NCI-H748 treated with DMSO at 0.1 percent for 48 hours (cell line): ENCODE data around the gene CARD18.

Experiments
- DNase-seq: peaks from one replicate; lab custom pipeline; 2025; lab: John Stamatoyannopoulos, UW

The CARD18 gene

GRCh38 chr11:105139669-105140068, at the start of gene CARD18:
CARD18 (minus strand) TSS chr11:105139769; CDS start chr11:105139726, 43 bp downstream.
- DNase-seq: no peak

GRCh38 chr11:105183987-105184386, 44.4 kb upstream of the CARD18 start:
- no peak for DNase-seq

GRCh38 chr11:105183426-105183825, 43.9 kb upstream of the CARD18 start:
- DNase-seq: no peak

GRCh38 chr11:105181521-105181920, 42.0 kb upstream of the CARD18 start:
- DNase-seq: no peak

- no peak for DNase-seq
Observed at GRCh38 chr11:105181100-105181499, 41.5 kb upstream of the CARD18 start.

GRCh38 chr11:105179542-105180278, 40.1 kb upstream of the CARD18 start:
- DNase-seq: peak; percentile 38

GRCh38 chr11:105177658-105178057, 38.1 kb upstream of the CARD18 start:
- DNase-seq: no peak

- no peak for DNase-seq
Observed at GRCh38 chr11:105168457-105168856, 28.9 kb upstream of the CARD18 start.

- DNase-seq: no peak
Observed at GRCh38 chr11:105167244-105167643, 27.7 kb upstream of the CARD18 start.

GRCh38 chr11:105164208-105164607, 24.6 kb upstream of the CARD18 start:
- no peak for DNase-seq

GRCh38 chr11:105162506-105162905, 22.9 kb upstream of the CARD18 start:
- no peak for DNase-seq

- DNase-seq: no peak
Observed at GRCh38 chr11:105158436-105158835, 18.9 kb upstream of the CARD18 start.

GRCh38 chr11:105156720-105157119, 17.2 kb upstream of the CARD18 start:
- DNase-seq: no peak

GRCh38 chr11:105156231-105156630, 16.7 kb upstream of the CARD18 start:
- no peak for DNase-seq

- DNase-seq: no peak
Observed at GRCh38 chr11:105155679-105156078, 16.1 kb upstream of the CARD18 start.

- no peak for DNase-seq
Observed at GRCh38 chr11:105153392-105153791, 13.8 kb upstream of the CARD18 start.

GRCh38 chr11:105152560-105152959, 13.0 kb upstream of the CARD18 start:
- DNase-seq: no peak

GRCh38 chr11:105152021-105152512, 12.5 kb upstream of the CARD18 start:
- DNase-seq: no peak

- no peak for DNase-seq
Observed at GRCh38 chr11:105149477-105149876, 9.9 kb upstream of the CARD18 start.

- no peak for DNase-seq
Observed at GRCh38 chr11:105148241-105148640, 8.7 kb upstream of the CARD18 start.

- DNase-seq: no peak
Observed at GRCh38 chr11:105144887-105145286, 5.3 kb upstream of the CARD18 start.

- DNase-seq: no peak
Observed at GRCh38 chr11:105142167-105142566, 2.6 kb upstream of the CARD18 start.

- DNase-seq: no peak
Observed at GRCh38 chr11:105137286-105137685, 2.3 kb downstream of the CARD18 start.

GRCh38 chr11:105135883-105136282, 3.7 kb downstream of the CARD18 start:
- no peak for DNase-seq
